D341Med (cell line): ENCODE results near the gene PRDX3.
"Not testable (repeated sequence)": the region's sequence is repeated elsewhere in the genome, so short reads cannot be mapped to it uniquely, and the experiment has no call there.

Source experiments
- DNase-seq: peaks from one replicate; pipeline ENCODE4 v3.0.0; 2012; ENCODE audit warnings: low spot score

Gene PRDX3

DNA sequence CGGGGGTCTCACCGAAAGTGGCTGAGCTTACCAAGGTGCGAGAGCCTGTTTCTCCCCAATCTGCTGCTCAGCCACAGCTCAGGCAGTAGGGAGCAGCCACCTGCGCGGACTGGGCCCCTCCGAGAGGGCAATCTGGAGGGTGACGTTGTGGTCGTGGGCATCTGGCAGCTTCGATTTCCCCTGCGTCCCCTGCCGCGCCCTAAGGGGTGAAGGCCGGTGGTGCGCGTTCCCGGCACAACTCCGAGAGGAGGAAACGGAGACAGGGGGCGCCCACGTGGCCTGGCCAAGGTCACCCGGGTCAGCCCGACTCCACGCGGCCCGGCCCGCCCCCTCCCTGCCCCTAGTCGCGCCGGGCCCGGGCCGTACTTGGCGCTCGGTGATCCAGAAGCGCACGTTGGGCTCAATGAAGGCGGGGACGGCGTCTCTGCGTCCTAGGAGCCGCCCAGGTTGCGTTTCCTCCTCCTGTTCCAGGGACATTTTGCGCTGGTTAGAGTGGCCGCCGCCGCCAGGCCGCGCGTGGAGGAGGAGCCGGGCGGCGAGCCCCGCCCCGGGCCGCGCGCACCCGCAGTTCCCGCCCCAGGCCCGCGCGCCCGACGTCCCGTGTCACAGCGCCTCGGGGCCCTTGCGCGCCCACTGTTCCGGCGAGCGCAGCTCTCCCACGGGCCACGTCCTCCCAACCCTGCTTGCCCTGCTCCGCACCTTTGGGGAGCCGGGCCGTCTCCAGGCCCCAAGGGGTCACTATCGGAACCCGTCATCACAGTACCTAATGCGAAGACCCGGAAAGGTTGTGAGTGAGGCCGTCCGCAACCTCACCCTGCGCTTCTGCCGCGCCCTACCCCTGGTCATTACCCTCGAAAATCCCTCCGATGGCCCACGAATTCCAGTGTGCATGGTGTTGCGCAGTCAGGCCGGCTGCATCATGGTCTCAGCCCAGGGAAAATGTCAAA lies 13.2 kb downstream of the PRDX3 start, which contains the start of gene SFXN4:
SFXN4 (minus strand) TSS at position 544 of the 947 bp plus-strand sequence; CDS start at position 477, 67 bp downstream.
- peak; percentile 90 for DNase-seq

DNA sequence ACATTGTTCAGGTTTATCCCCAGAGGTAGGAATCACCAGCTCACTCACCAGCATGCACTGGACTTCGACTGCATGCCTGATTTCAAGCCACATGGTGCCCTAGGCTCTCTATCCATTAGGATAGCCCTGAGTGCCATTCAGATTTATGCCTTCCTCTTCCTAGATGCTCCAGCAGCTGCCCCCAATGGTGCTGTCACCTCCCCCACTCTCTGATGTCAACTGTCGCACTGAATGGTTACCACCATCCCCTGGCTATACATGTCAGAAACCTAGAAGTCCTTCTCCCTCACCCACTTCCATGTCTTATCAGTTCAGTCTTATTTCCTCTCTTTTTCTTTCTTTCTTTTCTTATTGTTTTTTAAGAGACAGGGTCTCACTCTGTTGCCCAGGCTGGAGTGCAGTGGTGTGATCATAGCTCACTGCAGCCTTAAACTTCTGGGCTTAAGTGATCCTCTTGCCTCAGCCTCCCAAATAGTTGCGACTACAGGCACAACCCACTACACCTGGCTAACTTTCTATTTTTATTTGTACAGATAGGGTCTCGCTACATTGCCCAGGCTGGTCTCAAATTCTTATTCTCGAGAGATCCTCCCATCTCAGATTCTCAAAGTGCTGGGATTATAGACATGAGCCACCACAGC lies 16.0 kb downstream of the PRDX3 start:
- DNase-seq = no peak

DNA sequence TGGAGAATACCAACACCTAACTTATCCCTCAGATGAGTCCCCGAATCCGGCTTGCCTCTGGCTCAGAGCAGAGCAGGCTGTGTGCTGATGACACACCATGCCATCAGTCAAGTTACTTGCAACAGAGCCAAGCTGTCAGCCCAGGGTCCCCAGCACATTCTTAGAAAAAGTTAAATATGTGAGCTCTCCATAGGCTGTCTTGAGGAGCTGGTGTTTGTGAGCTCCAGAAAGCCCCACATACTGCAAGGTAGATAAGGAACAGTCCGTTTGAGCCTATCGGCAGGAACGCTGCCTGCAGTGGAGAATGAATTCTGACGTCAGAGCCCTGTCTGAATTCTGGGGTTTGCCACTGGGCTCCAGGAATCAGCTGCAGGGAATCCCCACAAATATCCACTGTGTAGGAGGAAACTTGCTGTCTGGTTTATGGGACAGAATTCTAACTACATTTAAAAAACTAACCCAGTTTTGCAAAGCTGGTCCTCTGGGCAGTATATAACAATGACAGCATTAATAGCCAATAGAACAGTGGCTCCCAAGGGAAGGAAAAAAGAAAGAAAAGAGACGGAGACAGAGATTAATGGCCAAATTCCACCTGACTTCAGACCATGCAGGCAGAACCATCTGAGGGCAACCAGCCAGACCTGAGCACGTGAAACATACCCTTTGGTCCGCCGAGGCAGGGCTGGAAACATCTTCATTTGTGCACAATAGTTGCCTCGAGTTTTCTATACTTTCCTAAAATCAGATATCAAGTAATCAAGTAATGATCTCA lies 16.7 kb downstream of the PRDX3 start:
- no peak for DNase-seq

DNA sequence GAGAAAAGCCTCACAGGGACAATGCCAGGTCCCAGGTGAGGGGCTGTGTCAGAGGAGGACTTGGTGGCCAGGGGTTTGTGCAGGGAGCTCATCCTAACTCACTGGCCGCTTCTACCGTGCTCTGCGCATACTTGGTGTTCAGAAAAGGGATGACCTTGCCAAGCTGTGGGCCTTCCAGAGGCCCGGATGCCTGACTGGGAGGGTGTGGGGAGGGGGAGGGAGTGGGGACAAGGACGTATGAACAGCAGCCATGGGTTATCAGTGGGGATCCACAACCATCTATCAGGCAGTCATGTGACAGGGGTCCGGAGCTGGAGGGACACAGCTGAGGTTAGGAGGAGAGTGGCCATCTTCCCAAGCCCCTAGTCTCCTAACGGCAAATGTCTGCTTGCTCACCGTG lies 19.3 kb downstream of the PRDX3 start:
- DNase-seq = no peak

DNA sequence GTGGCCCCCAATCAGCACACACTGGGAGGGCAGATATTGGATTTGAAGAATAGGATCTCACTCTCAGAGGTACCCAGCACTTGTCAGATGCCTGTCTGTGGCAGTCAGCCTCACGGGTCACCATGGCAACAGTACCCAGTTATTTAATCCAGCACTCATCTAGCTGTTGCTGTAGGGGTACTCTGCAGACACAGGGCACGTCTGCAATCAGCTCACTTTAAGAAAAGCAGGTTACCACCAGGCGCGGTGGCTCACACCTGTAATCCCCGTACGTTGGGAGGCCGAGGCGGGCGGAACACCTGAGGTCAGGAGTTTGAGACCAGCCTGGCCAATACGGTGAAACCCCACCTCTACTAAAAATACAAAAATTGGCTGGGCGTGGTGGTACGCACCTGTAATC lies 25.0 kb downstream of the PRDX3 start:
- no peak for DNase-seq

DNA sequence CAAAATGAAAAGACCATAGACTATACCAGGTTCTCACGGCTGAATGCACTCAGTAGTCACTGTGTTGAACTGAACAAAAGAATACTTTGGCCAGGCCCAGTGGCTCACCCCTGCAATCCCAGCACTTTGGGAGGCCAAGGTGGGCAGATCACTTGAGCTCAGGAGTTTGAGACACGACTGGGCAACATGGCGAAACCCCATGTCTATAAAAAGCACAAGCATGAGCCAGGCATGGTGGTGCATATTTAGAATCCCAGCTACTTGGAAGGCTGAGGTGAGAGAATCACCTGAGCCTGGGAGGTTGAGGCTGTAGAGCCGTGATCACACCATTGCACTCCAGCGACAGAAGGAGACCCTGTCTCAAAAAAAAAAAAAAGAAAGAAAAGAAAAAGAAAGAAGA lies 25.6 kb downstream of the PRDX3 start:
- no peak for DNase-seq

DNA sequence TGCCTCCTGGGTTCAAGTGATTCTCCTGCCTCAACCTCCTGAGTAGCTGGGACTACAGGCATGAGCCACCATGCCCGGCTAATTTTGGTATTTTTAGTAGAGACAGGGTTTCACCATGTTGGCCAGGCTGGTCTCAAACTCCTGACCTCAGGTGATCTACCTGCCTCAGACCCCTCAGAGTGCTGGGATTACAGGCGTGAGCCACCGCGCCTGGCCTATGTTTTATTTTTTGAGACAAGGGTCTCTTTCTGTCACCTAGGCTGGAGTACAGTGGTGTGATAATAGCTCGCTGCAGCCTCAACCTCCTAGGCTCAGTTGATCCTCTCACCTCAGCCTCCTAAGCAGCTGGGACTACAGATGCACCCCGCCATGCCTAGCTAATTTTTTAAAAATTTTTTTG lies 27.0 kb downstream of the PRDX3 start:
- DNase-seq = not testable (repeated sequence)

DNA sequence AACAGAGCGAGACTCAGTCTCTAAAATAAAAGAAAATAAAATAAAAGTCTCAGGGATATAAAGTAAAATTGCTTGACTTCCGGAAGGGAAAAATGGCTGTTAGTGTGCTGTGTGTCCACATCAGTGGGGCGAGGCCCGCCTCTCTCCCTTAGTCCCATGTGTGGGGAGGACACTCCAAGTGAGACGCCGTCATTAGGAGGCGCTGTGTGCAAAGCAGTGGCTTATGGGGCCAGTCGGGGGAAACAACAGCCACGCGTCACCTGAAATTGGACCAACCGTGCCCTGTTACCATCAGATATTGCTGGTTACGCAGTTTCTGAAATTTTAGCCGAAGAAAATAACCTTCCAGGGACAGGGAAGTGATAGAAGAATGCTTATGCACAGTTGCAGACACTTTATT lies 28.9 kb downstream of the PRDX3 start:
- no peak for DNase-seq

DNA sequence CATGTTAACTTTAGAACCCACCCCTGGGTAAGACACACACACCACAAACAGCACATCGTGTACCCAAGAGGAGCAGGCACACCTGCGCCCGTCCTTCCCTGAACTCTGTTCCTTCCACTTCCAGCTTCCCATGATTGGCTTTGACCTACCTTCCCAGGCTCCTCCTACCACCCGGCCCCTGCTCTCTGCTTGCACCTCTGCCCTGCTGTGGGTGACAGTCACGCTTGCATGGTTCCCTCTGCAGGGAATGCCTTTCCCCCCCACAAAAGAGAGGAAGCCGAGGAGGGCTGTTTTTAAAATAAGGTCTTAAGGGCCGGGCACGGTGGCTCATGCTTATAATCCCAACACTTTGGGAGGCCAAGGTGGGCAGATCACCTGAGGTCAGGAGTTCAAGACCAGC lies 29.5 kb downstream of the PRDX3 start:
- DNase-seq = no peak

DNA sequence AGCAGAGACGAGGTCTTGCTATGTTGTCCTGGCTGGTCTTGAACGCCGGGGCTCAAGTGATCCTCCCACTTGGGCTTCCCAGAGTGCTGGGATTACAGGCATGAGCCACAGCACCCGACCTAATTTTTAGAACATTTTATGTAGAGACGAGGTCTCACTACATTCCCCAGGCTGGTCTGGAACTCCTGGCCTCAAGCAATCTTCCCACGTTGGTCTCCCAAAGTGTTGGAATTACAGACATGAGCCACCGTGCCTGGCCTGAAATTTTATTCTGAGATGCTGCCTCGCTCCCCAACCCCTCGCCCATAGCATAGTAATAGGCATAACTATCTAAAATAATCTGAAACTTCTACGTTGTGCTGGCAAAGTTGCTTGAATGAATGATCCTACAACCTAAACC lies 35.0 kb downstream of the PRDX3 start:
- DNase-seq = no peak

DNA sequence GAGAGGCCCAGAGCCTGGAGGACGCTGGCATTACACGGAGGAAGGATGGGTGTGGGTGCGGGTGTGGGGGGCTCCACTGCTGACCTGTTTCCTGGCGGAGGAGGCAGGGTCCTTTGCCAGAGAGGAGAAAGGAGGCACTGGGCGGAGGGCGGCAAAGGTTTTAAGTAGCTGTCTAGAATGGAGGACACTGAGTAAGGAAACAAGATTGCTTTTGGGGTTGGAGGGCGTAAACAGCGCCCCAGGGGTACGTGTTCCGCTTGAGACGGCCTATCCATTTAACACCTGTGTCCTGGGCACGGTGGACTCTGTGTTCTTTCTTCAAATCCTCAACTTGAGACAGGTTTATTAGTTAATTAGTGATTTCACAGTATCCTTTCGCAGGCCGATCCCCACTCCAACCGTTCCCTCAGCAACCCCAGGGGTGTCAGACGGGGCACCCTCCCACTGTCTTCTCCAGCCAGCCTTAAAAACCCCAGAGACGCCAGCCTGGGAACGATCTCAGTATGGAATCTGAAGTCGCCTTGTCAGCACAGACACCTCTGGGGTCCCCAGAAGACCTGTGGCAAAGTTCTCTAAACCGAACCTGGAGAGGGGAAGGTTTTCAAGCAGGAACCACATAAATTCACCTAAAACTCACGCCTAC lies 37.9 kb downstream of the PRDX3 start:
- DNase-seq = no peak

DNA sequence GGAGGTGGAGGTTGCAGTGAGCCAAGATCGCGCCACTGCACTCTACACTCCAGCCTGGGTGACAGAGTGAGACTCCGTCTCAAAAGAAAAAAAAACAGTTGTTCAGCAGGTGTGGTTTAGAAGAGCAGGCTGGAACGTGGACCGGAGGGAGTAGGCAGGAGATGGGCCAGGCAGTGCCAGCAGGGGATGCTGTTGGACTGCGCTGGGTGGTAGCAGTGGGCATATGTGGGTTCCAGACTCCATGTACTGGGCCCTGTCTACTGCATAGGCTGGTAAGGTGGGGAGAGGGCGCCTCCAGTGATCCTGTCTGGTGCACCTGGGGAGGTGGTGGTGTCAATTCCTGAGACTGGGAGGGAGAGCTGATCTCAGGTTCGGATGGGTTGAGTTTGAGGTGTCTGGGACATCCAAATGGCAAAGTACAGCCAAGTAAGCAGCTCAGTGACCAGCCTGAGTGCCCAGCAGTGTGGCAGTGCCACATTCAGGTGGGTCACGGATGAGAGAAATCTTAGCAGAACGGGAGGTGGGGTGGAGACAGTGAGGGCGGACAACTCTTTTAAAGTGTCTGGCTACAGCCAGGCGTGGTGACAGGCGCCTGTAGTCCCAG lies 39.0 kb downstream of the PRDX3 start:
- DNase-seq = peak; percentile 57

DNA sequence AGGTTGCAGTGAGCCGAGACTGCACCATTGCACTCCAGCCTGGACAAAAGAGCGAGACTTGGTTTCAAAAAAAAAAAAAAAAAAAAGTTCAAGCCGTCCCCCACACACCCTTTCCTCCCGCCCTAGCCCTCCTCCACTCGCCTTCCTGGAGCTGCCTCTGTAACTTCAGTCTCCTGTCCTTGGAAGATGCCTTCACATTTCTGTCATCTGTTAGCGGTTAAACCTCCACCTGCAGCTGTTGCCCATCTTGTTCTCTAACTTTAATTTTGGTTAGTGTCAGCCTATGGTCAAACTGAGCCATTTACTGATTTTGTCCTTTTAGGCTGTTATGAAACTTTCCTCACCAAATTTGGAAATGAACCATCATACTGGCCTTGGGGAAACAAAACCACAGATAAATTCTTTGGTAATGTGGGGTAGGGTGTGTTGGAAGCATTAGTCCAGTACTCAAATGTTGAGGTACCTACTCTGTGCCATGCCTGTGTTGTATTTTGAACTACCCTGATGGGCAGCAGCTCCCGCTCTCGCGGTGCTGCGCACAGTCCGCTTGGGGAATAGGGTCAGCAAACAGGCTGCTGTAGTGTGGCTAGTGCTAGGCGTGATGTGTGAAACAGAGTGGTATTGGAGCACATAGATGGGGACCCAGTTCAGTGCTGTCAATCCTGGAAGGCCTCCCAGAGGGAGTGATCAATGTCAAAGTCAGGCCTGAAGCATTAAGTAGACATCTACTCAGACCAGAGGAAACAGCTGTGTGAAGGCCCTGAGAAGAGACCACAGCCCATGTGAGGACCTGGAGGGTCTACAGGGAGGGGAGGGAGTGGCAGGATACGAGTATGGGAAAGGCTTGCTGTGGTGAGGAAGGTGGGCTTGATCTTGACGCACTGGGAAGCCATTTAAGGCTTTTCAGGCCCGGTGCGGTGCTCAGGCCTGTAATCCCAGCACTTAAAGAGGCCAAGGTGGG lies 40.0 kb downstream of the PRDX3 start:
- no peak for DNase-seq

DNA sequence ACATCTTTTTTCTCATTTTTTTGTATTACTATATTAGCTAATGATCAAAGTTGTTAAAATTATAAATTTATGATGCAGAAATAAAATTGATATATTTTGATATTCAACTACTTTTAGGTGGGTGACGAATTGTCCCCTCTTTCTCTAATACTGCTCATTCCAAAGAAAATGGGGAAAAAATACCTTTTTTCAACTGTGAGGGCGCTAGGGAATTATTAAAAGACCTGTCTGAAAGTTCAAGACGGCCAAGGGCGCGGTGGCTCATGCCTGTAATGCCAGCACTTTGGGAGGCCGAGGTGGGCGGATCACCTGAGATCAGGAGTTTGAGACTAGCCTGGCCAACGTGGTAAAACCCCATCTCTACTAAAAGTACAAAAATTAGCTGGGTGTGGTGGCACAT lies 40.7 kb downstream of the PRDX3 start:
- not testable (repeated sequence) for DNase-seq

DNA sequence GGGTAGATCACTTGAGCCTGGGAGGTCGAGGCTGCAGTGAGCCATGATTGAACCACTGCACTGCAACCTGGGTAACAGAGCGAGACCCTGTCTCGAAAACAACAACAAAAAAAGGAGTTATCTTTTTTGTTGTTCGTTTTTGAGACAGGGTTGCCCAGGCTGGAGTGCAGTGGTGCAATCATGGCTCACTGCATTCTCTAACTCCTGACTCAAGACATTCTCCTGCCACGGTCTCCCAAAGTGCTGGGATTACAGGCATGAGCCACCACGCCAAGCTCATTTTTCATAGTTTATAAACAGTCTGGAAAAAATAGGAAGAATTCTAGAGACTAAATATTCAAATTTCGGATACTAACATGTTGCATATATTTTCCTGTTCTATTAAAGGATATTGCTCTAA lies 42.5 kb downstream of the PRDX3 start:
- no peak for DNase-seq

DNA sequence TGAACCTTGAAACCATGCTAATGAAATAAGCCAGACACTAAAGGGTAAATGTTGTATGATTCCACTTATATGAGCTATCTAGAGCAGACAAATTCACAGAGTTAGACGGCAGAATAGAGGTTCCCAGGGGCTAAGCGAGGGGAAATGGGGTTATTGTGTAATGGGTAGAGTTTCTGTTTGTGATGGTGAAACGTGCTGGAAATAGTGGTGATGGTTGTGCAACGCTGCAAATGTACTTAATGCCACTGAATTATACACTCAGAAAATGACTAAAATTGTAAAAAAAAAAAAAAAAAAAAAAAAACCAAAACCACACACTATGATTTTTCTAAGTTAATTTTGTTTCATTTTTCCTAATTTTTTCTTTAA lies 43.1 kb downstream of the PRDX3 start:
- no peak for DNase-seq

DNA sequence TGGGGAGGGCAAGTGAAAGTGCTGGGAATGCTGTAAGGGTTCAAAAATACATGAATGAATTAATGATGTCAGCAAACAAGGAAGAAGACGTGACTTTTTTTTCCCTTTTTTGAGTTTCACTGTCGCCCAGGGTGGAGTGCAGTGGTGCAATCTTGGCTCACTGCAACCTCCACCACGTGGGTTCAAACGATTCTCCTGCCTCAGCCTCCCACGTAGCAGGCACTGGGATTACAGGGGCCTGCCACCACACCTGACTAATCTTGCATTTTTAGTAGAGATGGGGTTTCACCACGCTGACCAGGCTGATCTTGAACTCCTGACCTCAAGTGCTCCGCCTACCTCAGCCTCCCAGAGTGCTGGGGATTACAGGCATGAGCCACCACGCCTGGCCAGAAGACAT lies 44.7 kb downstream of the PRDX3 start:
- DNase-seq = no peak

DNA sequence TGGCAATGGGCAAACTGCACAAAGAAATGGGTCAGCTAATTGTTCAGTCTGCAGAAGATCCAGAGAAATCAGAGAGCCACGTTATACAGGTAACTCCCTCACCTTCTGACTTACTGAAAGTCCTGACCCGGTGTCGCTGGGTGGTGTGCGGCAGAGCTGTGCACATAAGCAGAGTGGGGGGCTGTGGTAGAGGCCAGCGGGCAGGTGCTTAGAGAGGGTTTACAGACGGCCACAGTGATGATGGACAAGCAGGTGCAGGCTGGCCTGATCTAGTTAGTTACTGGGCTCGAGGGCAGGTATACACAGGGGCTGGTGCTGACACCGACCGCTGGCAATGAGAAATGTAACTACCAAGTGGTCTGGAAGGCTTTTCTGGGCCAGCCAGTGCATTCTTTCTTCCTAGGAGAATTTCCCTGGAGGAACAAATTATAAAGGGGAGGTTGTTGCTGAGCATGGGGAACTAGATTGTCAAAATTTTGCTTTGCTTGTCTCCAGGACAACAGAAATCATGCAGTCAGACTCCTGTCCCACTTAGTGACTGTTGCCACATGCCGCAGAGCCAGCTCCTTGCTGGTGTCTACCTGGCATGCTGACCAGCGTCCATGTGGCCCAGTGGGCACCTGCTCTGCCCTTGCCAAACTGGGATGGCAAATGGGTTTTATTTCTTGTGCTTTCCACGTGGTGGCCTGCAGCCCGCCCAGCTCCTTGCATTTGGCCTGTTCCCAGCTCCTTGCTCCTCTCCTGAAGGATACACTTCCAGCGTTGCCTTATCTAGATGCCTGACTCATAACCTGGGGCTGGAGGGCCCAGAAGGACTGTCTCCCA lies 45.9 kb downstream of the PRDX3 start:
- DNase-seq = no peak

DNA sequence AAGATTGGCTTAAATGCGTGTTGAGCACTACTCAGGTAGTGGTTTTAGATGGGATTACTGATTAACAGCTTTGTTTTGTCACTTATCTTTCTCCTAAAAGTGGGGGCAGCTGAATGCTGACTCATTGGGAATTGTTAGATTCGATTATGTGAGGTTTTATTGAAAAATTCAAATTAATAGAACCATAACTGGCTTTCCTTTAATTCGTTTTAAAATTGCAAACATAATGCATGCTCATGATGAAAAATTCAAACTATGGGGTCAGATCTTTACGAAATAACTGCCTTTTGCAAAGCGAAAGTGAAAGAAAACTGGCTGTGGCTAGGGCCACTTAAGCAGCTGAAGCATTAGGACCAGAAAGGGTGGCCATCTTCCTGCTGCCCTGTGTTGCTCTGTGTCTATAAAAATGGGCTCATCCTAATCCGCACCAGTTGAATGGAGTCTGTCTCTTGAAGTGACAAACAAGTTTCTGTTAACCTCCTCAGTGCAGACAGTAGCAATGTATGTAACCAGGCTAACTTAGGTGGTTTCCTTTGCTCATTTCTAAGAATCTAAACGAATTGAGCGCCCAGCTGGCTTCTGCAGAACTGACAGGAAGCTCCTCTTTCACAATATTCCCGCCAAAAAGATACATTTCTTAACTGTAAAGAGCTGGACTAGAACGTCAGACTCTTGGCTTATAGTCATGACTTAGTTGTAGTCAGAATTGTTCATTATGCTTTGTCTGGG lies 46.9 kb downstream of the PRDX3 start:
- no peak for DNase-seq
